Measurements from ENCODE around the gene PODNL1.

The PODNL1 gene

DNA sequence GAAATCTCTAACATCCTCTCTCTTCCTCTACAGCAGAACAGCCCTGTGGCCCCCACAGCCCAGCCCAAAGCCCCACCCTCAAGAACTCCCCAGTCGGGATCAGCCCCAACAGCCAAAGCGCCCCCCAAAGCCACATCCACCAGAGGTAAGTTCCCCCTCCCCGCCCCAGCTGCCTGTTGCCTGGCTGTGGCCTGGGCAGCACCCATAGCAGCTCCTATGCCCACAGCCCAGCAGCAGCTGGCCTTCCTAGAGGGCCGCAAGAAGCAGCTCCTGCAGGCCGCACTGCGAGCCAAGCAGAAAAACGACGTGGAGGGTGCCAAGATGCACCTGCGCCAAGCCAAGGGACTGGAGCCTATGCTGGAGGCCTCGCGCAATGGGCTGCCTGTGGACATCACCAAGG is 17.7 kb downstream of the PODNL1 start:
- no peak overlapping the region for H3K4me3 ChIP-seq (ENCODE audit: low read depth, low read length)
- in situ Hi-C loops (cut with HindIII; ENCODE audit: low sequenced_read_pairs): no loop called here
- no peak for DNase-seq (ENCODE audit: low read depth, low spot score)
- TF ChIP-seq, protein P1, sequence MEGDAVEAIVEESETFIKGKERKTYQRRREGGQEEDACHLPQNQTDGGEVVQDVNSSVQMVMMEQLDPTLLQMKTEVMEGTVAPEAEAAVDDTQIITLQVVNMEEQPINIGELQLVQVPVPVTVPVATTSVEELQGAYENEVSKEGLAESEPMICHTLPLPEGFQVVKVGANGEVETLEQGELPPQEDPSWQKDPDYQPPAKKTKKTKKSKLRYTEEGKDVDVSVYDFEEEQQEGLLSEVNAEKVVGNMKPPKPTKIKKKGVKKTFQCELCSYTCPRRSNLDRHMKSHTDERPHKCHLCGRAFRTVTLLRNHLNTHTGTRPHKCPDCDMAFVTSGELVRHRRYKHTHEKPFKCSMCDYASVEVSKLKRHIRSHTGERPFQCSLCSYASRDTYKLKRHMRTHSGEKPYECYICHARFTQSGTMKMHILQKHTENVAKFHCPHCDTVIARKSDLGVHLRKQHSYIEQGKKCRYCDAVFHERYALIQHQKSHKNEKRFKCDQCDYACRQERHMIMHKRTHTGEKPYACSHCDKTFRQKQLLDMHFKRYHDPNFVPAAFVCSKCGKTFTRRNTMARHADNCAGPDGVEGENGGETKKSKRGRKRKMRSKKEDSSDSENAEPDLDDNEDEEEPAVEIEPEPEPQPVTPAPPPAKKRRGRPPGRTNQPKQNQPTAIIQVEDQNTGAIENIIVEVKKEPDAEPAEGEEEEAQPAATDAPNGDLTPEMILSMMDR (IDR thresholded peaks at IDR 0.05; ENCODE audit: low read depth, low read length): no peak

DNA sequence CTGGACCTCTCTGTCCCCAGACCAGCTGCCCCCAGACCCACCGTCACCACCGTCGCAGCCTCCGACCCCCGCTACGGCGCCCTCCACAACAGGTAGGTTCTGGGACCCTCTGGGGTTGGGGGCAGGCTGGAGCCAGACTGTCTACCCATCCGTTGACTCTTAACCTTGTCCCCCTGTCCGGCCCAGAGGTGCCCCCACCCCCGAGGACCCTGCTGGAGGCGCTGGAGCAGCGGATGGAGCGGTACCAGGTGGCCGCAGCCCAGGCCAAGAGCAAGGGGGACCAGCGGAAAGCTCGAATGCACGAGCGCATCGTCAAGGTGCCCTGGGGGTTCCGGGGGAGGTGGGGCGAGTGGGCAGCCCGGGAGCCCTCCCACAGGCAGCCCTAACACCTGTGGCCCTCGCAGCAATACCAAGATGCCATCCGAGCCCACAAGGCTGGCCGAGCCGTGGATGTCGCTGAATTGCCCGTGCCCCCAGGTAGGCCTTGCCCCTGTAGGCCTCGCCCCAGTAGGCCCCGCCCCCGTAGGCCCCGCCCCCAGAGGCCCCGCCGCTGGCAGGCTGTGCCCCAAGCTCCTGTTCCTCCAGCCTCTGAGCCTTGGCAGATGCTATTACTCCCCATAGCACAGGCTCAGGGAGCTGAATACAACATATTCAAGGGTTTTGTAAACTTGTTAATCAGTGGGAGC is 19.3 kb downstream of the PODNL1 start:
- in situ Hi-C loops (cut with HindIII; ENCODE audit: low sequenced_read_pairs): no loop called here
- no peak for DNase-seq (ENCODE audit: low read depth, low spot score)
- TF ChIP-seq, protein P1 (IDR thresholded peaks at IDR 0.05; ENCODE audit: low read depth, low read length): no peak
- no peak overlapping the region for H3K4me3 ChIP-seq (ENCODE audit: low read depth, low read length)

DNA sequence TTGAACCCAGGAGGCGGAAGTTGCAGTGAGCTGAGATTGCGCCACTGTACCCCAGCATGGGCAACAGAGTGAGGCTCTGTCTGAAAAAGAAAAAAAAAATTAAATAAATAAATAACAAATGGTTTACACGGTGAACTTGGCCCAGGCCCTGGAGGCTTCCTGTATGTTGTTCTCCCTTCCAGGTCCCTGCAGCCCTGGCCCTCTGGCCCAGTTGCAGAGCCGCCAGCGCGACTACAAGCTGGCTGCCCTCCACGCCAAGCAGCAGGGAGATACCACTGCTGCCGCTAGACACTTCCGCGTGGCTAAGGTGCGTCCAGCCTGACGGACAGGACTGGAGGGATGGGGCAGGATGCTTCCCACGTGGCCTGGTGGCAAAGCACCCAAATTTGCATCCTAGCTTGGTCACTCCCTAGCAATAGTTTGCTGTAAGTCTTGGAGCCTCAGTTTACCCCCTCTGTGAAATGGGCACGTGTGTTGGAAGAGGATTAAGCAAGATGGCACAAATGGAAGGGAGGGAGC is 20.3 kb downstream of the PODNL1 start:
- in situ Hi-C loops (cut with HindIII; ENCODE audit: low sequenced_read_pairs): no loop called here
- no peak for DNase-seq (ENCODE audit: low read depth, low spot score)
- TF ChIP-seq, protein P1 (IDR thresholded peaks at IDR 0.05; ENCODE audit: low read depth, low read length): no peak
- H3K4me3 ChIP-seq (ENCODE audit: low read depth, low read length): no peak overlapping the region

DNA sequence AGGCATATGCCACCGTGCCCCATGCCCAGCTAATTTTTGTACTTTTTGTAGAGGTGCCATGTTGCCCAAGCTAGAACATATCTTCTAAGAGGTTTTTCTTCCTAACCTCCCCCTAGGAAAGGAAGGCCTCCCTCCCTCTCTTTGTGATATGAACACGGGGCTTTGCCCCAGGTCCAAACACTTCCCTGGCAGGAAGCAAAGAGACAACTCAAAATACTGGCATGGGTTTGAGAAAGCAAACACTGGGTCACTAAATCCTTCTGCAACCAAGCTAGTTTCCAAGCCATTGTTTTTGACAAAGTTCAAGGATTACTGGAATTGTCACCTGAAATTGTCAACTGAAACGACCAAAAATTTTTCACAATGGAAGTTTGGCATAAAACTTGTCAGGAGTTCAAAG is 23.4 kb downstream of the PODNL1 start:
- in situ Hi-C loops (cut with HindIII; ENCODE audit: low sequenced_read_pairs): no loop called here
- TF ChIP-seq, protein P1 (IDR thresholded peaks at IDR 0.05; ENCODE audit: low read depth, low read length): no peak
- no peak overlapping the region for H3K4me3 ChIP-seq (ENCODE audit: low read depth, low read length)
- DNase-seq (ENCODE audit: low read depth, low spot score): no peak

DNA sequence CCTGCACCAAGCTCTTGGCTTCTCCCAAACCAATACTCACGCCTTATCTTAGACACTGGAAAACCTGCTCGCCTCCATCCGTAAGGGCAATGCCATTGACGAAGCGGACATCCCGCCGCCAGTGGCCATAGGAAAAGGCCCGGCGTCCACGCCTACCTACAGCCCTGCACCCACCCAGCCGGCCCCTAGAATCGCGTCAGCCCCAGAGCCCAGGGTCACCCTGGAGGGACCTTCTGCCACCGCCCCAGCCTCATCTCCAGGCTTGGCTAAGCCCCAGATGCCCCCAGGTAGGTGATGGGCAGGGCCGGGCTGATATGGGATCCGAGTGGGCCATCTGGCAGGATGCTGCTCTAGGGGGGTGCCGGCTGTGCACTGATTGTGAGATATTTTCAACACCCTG is 24.9 kb downstream of the PODNL1 start:
- in situ Hi-C loops (cut with HindIII; ENCODE audit: low sequenced_read_pairs): no loop called here
- TF ChIP-seq, protein P1 (IDR thresholded peaks at IDR 0.05; ENCODE audit: low read depth, low read length): no peak
- H3K4me3 ChIP-seq (ENCODE audit: low read depth, low read length): no peak overlapping the region
- DNase-seq (ENCODE audit: low read depth, low spot score): no peak

DNA sequence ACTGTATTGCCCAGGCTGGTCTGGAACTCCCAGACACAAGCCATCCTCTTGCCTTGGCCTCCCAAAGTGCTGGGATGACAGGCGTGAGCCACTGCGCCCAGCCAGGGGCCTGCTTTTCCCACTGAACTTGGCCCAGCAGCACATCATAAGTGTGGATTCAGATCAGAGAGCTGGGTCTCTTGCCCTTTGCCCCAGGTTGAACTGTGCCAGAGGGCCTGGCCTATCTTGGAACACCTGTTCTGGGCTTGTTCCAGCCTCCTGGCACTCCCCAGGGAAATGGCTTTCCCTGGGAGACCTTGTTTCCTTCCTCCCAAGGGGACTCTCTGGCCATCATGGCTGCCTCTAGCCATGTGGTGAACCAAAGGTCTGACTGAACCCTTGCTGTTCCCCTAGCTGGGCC is 28.8 kb downstream of the PODNL1 start:
- no peak overlapping the region for H3K4me3 ChIP-seq (ENCODE audit: low read depth, low read length)
- TF ChIP-seq, protein P1 (IDR thresholded peaks at IDR 0.05; ENCODE audit: low read depth, low read length): no peak
- DNase-seq (ENCODE audit: low read depth, low spot score): no peak
- in situ Hi-C loops (cut with HindIII; ENCODE audit: low sequenced_read_pairs): no loop called here
